ENCODE results near the gene OR4C45.
"Not testable (repeated sequence)": the region's sequence is repeated elsewhere in the genome, so short reads cannot be mapped to it uniquely, and the experiment has no call there.

The OR4C45 gene

DNA sequence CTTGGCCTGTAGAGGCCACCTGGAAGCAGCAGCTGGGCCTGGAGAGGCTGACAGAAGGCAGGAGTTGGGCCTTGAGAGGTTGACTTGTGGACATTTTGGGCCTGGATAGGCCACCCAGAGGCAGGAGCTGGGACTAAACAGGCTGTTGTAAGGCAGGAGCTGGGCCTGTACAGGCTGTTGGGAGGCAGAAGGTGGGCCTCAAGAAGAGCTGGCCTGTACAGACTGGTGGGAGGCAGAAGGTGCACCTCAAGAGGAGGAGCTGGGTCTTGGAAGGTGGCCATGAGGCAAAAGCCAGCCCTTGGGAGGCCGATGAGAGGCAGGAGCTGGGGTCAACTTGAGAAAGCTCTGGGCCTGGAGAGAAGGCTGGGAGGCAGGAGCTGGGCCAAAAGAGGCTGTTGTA, 45.3 kb downstream of the OR4C45 start:
- TF ChIP-seq, protein P1, sequence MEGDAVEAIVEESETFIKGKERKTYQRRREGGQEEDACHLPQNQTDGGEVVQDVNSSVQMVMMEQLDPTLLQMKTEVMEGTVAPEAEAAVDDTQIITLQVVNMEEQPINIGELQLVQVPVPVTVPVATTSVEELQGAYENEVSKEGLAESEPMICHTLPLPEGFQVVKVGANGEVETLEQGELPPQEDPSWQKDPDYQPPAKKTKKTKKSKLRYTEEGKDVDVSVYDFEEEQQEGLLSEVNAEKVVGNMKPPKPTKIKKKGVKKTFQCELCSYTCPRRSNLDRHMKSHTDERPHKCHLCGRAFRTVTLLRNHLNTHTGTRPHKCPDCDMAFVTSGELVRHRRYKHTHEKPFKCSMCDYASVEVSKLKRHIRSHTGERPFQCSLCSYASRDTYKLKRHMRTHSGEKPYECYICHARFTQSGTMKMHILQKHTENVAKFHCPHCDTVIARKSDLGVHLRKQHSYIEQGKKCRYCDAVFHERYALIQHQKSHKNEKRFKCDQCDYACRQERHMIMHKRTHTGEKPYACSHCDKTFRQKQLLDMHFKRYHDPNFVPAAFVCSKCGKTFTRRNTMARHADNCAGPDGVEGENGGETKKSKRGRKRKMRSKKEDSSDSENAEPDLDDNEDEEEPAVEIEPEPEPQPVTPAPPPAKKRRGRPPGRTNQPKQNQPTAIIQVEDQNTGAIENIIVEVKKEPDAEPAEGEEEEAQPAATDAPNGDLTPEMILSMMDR (IDR thresholded peaks at IDR 0.05) = no peak
- no peaks in the 10 kb centered on the region for H3K9me3 ChIP-seq (ENCODE audit: control insufficient read depth, low read length)

DNA sequence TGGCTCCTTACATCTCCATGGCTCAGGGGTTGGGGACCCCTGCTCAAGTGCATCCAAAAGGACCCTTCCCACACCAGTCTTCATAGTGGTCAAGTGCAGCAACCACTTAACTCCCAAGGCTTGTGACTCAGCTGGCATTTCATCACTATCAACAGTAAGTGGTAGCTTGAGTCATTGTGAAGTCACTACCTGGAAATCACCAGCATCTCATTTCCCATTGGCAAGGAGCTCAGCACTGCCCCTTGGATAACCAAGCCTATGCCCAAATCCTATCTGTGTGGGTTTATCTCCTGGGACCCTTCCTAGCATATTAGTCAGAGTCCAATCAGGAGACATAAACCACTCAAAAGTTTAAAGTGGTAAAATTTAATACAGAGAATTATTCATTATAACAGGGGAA, 46.3 kb downstream of the OR4C45 start:
- H3K4me3 ChIP-seq (ENCODE audit: low read depth, low read length); H3K4me1 ChIP-seq; H3K4me2 ChIP-seq (ENCODE audit: low read length); H3K36me3 ChIP-seq (ENCODE audit: control insufficient read depth, insufficient read depth, low read length); H3K27me3 ChIP-seq (ENCODE audit: control insufficient read depth, insufficient read depth, low read length); H3K27ac ChIP-seq; H3K9me3 ChIP-seq (ENCODE audit: control insufficient read depth, low read length); H2AFZ ChIP-seq; H3K79me2 ChIP-seq; H3K9ac ChIP-seq: not testable (repeated sequence)

More for the DNA sequence above, 45.3 kb downstream of the OR4C45 start:
- no peak overlapping the region for H3K4me3 ChIP-seq (ENCODE audit: low read depth, low read length)
- H3K4me2 ChIP-seq (ENCODE audit: low read length) = no peak overlapping the region
- H3K4me1 ChIP-seq = no peaks in the 10 kb centered on the region
- no peak overlapping the region for H3K9ac ChIP-seq
- H2AFZ ChIP-seq = no peak overlapping the region
- no peak overlapping the region for H3K27ac ChIP-seq
- no peaks in the 10 kb centered on the region for H3K36me3 ChIP-seq (ENCODE audit: control insufficient read depth, insufficient read depth, low read length)
- H3K27me3 ChIP-seq (ENCODE audit: control insufficient read depth, insufficient read depth, low read length) = no peaks in the 10 kb centered on the region
- no peaks in the 10 kb centered on the region for H3K79me2 ChIP-seq

DNA sequence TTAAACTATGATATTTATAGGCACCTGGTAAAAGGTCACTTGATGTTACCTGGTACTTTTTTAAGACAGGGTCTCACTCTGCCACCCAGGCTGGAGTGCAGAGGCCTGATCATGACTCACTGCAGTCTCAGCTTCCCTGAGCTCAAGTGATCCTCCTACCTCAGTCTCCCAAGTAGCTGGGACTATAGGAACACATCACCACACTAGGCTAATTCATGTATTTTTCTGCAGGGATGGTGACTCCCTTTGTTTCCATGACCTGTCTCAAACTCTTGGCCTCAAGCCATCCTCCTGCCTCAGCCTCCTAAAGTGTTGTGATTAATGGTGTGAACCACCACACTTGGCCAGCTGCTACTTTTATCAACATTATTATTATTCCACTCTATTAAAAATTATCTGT, 47.6 kb downstream of the OR4C45 start:
- H3K4me2 ChIP-seq (ENCODE audit: low read length) = no peak overlapping the region
- H3K79me2 ChIP-seq = no peaks in the 10 kb centered on the region
- H2AFZ ChIP-seq = no peak overlapping the region
- H3K9ac ChIP-seq = no peak overlapping the region
- no peak overlapping the region for H3K4me3 ChIP-seq (ENCODE audit: low read depth, low read length)
- TF ChIP-seq, protein P1 (IDR thresholded peaks at IDR 0.05) = no peak
- no peaks in the 10 kb centered on the region for H3K27me3 ChIP-seq (ENCODE audit: control insufficient read depth, insufficient read depth, low read length)
- H3K36me3 ChIP-seq (ENCODE audit: control insufficient read depth, insufficient read depth, low read length) = no peaks in the 10 kb centered on the region
- no peaks in the 10 kb centered on the region for H3K4me1 ChIP-seq
- no peaks in the 10 kb centered on the region for H3K9me3 ChIP-seq (ENCODE audit: control insufficient read depth, low read length)
- no peak overlapping the region for H3K27ac ChIP-seq
